ENCODE data around the gene HOGA1. TPM values are rescaled to one million over a fixed set of nuclear protein-coding genes. Genes with fewer than 3 reads are reported as not detected.

HOGA1 gene
- total RNA-seq, 4 donors from 2014 or later, result 0.26 to 2.5 (median 0.97) TPM

- no peak for DNase-seq
- TF ChIP-seq POLR2A (IDR thresholded peaks at IDR 0.05) (no peak), CTCF (IDR thresholded peaks at IDR 0.05) (no peak)
- H3K36me3 ChIP-seq, result no peaks in the 10 kb centered on the region
- H3K9me3 ChIP-seq, result no peaks in the 10 kb centered on the region
- H3K27ac ChIP-seq, result no peak overlapping the region
- intact Hi-C loops (cut with DNase I; ENCODE audit: low total_unique reads), result no loop called here
- H3K4me3 ChIP-seq, result no peak overlapping the region
- no peaks in the 10 kb centered on the region for H3K27me3 ChIP-seq
- H3K4me1 ChIP-seq, result no peaks in the 10 kb centered on the region
Observed at GRCh38 chr10:97618733-97619132, 34.5 kb downstream of the HOGA1 start.

DNA sequence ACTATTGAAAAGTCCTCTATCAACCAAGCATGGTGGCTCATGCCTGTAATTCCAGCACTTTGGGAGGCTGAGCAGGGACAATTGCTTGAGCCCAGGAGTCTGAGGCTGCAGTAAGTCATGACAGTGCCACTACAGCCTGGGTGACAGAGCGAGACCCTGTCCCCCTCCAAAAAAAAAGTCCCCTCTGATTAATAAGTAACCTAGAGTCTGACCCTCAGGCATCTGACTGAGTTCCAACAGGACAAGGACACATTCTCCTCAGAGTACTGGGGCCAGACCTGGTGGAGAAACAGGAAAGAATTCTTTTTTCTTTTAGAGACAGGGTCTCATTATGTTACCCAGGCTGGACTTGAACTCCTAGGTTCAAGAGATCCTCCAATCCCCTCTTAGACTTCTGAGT is 39.1 kb downstream of the HOGA1 start:
- Histone ChIP-seq H3K4me3 (no peak overlapping the region), H3K27ac (no peak overlapping the region), H3K4me1 (no peaks in the 10 kb centered on the region), H3K36me3 (no peaks in the 10 kb centered on the region), H3K9me3 (no peaks in the 10 kb centered on the region), H3K27me3 (no peaks in the 10 kb centered on the region)
- DNase-seq, result no peak
- intact Hi-C loops (cut with DNase I; ENCODE audit: low total_unique reads), result no loop called here
- no peak for TF ChIP-seq CTCF (IDR thresholded peaks at IDR 0.05)
- TF ChIP-seq POLR2A (IDR thresholded peaks at IDR 0.05), result no peak

GRCh38 chr10:97627731-97628130 is 43.5 kb downstream of the HOGA1 start:
- H3K27me3 ChIP-seq, result no peaks in the 10 kb centered on the region
- intact Hi-C loops (cut with DNase I; ENCODE audit: low total_unique reads), result no loop called here
- no peak overlapping the region for H3K4me3 ChIP-seq
- no peak for TF ChIP-seq POLR2A (IDR thresholded peaks at IDR 0.05)
- TF ChIP-seq CTCF (IDR thresholded peaks at IDR 0.05), result no peak
- no peak for DNase-seq
- no peaks in the 10 kb centered on the region for H3K4me1 ChIP-seq
- H3K27ac ChIP-seq, result no peak overlapping the region
- no peaks in the 10 kb centered on the region for H3K36me3 ChIP-seq
- H3K9me3 ChIP-seq, result no peaks in the 10 kb centered on the region

DNA sequence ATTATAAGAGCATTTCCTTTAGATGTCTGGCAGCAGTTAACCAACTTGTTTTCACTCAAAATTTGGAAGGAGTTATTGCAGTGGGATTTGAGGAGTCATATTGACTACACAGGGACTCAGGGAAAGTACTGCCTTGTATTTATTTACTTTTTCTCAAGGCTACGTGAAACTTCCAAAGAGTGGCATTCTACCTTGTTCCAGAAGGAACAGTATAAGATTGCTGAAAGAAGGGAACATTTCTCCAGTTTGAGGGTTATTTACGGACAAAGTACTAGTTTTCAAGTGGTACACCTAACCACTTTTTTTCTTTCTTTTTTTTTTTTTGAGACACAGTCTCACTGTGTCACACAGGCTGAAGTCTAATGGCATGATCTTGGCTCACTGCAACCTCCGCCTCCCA is 44.0 kb downstream of the HOGA1 start:
- H3K36me3 ChIP-seq, result no peaks in the 10 kb centered on the region
- DNase-seq, result no peak
- no peaks in the 10 kb centered on the region for H3K9me3 ChIP-seq
- intact Hi-C loops (cut with DNase I; ENCODE audit: low total_unique reads), result no loop called here
- no peak overlapping the region for H3K27ac ChIP-seq
- H3K4me1 ChIP-seq, result no peaks in the 10 kb centered on the region
- H3K4me3 ChIP-seq, result no peak overlapping the region
- no peak for TF ChIP-seq CTCF (IDR thresholded peaks at IDR 0.05)
- no peak for TF ChIP-seq POLR2A (IDR thresholded peaks at IDR 0.05)
- no peaks in the 10 kb centered on the region for H3K27me3 ChIP-seq

GRCh38 chr10:97629289-97629688 is 45.1 kb downstream of the HOGA1 start:
- no peaks in the 10 kb centered on the region for H3K36me3 ChIP-seq
- H3K4me3 ChIP-seq, result no peak overlapping the region
- DNase-seq, result no peak
- no peak for TF ChIP-seq POLR2A (IDR thresholded peaks at IDR 0.05)
- no peak for TF ChIP-seq CTCF (IDR thresholded peaks at IDR 0.05)
- H3K27me3 ChIP-seq, result no peaks in the 10 kb centered on the region
- H3K4me1 ChIP-seq, result no peaks in the 10 kb centered on the region
- intact Hi-C loops (cut with DNase I; ENCODE audit: low total_unique reads), result no loop called here
- H3K9me3 ChIP-seq, result no peaks in the 10 kb centered on the region
- H3K27ac ChIP-seq, result no peak overlapping the region
